Measurements from ENCODE around the gene CYP3A7.
"Not testable (repeated sequence)": the region's sequence is repeated elsewhere in the genome, so short reads cannot be mapped to it uniquely, and the experiment has no call there.

Gene CYP3A7

GRCh38 chr7:99748846-99749579 lies 14.0 kb upstream of the CYP3A7 start:
- no peak for DNase-seq (ENCODE audit: low read depth, low spot score)
- Histone ChIP-seq H3K4me3 (no peak overlapping the region), H3K27ac (no peak overlapping the region), H3K9ac (ENCODE audit: insufficient read length) (no peak overlapping the region), H3K9me3 (ENCODE audit: low read depth, low read length) (no peaks in the 10 kb centered on the region), H3K36me3 (ENCODE audit: insufficient read depth, low read length) (no peaks in the 10 kb centered on the region)
- TF ChIP-seq FOXP2 (optimal IDR thresholded peaks at IDR 0.05; ENCODE audit: control extremely low read depth, extremely low read length, insufficient read depth) (no peak), EZH2 (IDR thresholded peaks at IDR 0.05) (no peak), POLR2AphosphoS5 (IDR thresholded peaks at IDR 0.05; ENCODE audit: borderline replicate concordance, low read depth, low read length) (no peak)

- H3K9ac ChIP-seq (ENCODE audit: insufficient read length); H3K27ac ChIP-seq; DNase-seq (ENCODE audit: low read depth, low spot score); H3K4me3 ChIP-seq; H3K36me3 ChIP-seq (ENCODE audit: insufficient read depth, low read length); H3K9me3 ChIP-seq (ENCODE audit: low read depth, low read length): not testable (repeated sequence)
Measured at GRCh38 chr7:99746915-99747314, 11.9 kb upstream of the CYP3A7 start.

DNA sequence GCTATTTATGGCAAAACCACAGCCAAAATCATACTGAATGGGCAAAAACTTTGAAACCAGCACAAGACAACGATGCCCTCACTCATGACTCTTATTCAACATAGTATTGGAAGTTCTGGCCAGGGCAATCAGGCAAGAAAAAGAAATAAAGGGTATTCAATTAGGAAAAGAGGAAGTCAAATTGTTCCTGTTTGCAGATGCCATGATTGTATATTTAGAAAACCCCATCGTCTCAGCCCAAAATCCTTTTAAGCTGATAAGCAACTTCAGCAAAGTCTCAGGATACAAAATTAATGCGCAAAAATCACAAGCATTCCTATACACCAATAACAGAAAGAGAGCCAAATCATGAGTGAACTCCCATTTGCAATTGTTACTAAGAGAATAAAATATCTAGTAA lies 10.4 kb upstream of the CYP3A7 start:
- H3K36me3 ChIP-seq (ENCODE audit: insufficient read depth, low read length); H3K27ac ChIP-seq; H3K4me3 ChIP-seq; H3K9ac ChIP-seq (ENCODE audit: insufficient read length); H3K9me3 ChIP-seq (ENCODE audit: low read depth, low read length); DNase-seq (ENCODE audit: low read depth, low spot score): not testable (repeated sequence)

DNA sequence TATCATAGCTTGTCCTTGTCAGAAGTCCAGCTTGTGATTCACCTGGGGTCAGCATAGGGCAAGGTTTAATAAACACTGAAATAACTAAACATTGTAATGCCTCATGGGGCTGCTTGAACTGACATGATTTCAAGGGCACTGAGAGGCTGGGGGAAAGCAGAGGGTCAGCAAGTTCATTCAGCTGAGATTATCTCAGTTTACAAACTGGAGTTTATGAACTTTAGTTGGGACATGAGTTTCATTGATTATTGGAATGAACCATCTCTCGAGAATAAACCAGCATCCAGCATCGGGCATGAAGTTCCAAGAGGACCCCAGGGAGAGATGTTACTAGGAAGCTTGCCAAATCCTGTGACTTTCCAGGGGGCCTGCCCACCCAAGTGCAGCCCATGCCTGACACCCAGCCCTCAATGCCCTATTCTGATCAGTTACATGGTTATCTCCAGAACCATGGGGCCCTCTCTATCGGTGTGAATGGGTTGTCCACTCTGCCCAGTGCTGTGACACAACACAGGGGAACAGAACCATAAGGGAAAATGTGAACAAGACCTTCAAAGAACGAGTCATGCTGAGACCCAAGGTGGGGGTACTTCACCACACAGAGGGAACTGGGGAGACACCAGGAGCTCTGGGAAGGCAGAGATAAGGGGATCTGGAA lies 7.9 kb upstream of the CYP3A7 start:
- no peak overlapping the region for H3K27ac ChIP-seq
- DNase-seq (ENCODE audit: low read depth, low spot score): no peak
- TF ChIP-seq EZH2 (IDR thresholded peaks at IDR 0.05) (no peak), FOXP2 (optimal IDR thresholded peaks at IDR 0.05; ENCODE audit: control extremely low read depth, extremely low read length, insufficient read depth) (no peak), POLR2AphosphoS5 (IDR thresholded peaks at IDR 0.05; ENCODE audit: borderline replicate concordance, low read depth, low read length) (no peak)
- H3K36me3 ChIP-seq (ENCODE audit: insufficient read depth, low read length): no peaks in the 10 kb centered on the region
- H3K4me3 ChIP-seq: no peak overlapping the region
- no peak overlapping the region for H3K9ac ChIP-seq (ENCODE audit: insufficient read length)
- no peaks in the 10 kb centered on the region for H3K9me3 ChIP-seq (ENCODE audit: low read depth, low read length)

DNA sequence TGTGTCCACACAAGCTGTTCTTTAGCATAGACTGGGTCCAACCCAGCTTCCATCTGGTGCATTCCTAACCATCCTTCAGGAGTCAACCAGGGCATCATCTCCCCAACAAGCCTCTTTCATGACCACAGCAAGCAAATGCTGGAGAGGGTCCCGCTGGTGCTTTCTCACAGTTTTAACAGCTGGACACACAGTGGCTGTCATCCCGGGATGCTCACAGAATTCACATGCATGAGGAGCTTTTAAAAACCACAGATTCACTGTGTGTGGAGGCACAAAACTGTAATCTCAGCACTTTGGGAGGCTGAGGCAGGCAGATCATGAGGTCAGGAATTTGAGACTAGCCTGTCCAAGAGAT lies 6.4 kb upstream of the CYP3A7 start:
- Histone ChIP-seq H3K36me3 (ENCODE audit: insufficient read depth, low read length) (no peaks in the 10 kb centered on the region), H3K9ac (ENCODE audit: insufficient read length) (no peak overlapping the region), H3K9me3 (ENCODE audit: low read depth, low read length) (no peaks in the 10 kb centered on the region), H3K27ac (no peak overlapping the region), H3K4me3 (no peak overlapping the region)
- no peak for DNase-seq (ENCODE audit: low read depth, low spot score)
- TF ChIP-seq POLR2AphosphoS5 (IDR thresholded peaks at IDR 0.05; ENCODE audit: borderline replicate concordance, low read depth, low read length) (no peak), EZH2 (IDR thresholded peaks at IDR 0.05) (no peak), FOXP2 (optimal IDR thresholded peaks at IDR 0.05; ENCODE audit: control extremely low read depth, extremely low read length, insufficient read depth) (no peak)

- no peak overlapping the region for H3K27ac ChIP-seq
- no peak for DNase-seq (ENCODE audit: low read depth, low spot score)
Measured at GRCh38 chr7:99740573-99741440, 5.8 kb upstream of the CYP3A7 start.

DNA sequence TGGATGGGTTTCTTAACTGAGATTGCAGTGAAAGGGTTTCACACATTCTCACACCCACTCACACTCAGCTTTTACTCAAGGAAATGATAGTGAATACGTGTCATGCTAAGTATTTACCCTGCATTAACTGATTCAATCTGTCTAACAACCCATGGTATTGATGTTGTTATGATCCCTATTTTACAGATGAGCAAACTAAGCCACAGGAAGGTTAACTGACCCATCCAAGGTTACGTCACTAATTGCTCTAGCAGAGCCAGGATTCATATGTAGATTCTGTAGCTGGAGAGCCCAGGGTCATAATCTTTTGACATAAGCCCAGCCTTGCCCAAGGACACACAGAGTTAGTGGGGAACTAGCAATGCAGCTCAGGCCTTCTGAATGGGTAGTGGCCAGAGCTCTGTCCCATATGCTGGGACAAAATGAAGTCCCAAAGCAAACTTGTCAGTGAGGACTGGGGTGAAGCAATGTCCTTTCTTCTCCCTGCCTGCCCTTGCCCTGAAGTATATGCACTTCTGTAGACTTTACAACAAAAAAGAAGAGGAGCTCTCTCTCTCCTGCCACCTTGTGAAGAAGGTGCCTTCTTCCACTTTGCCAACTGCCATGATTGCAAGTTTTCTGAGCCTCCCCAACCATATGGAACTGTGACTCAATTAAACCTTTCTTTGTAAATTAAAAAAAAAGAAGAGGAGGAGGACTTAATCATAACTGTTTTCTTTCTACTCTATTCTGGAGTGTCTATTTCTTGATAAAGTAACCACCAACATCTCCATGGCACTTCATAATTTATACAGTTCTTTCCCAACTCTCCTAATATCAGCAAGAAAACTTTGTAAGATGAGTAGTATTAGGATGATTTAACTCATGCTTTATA lies 4.9 kb upstream of the CYP3A7 start:
- TF ChIP-seq FOXP2 (optimal IDR thresholded peaks at IDR 0.05; ENCODE audit: control extremely low read depth, extremely low read length, insufficient read depth) (no peak), POLR2AphosphoS5 (IDR thresholded peaks at IDR 0.05; ENCODE audit: borderline replicate concordance, low read depth, low read length) (no peak), EZH2 (IDR thresholded peaks at IDR 0.05) (no peak)
- no peak overlapping the region for H3K4me3 ChIP-seq

More at GRCh38 chr7:99740573-99741440, 5.8 kb upstream of the CYP3A7 start:
- TF ChIP-seq FOXP2 (optimal IDR thresholded peaks at IDR 0.05; ENCODE audit: control extremely low read depth, extremely low read length, insufficient read depth) (no peak), EZH2 (IDR thresholded peaks at IDR 0.05) (no peak), POLR2AphosphoS5 (IDR thresholded peaks at IDR 0.05; ENCODE audit: borderline replicate concordance, low read depth, low read length) (no peak)
- H3K9me3 ChIP-seq (ENCODE audit: low read depth, low read length): no peaks in the 10 kb centered on the region
- H3K9ac ChIP-seq (ENCODE audit: insufficient read length): no peak overlapping the region
- H3K4me3 ChIP-seq: no peak overlapping the region
- no peaks in the 10 kb centered on the region for H3K36me3 ChIP-seq (ENCODE audit: insufficient read depth, low read length)

GRCh38 chr7:99737726-99738125 lies 2.7 kb upstream of the CYP3A7 start:
- Histone ChIP-seq H3K9ac (ENCODE audit: insufficient read length) (no peak overlapping the region), H3K27ac (no peak overlapping the region), H3K9me3 (ENCODE audit: low read depth, low read length) (no peaks in the 10 kb centered on the region)

More for the DNA sequence above, 4.9 kb upstream of the CYP3A7 start:
- Histone ChIP-seq H3K9ac (ENCODE audit: insufficient read length) (no peak overlapping the region), H3K27ac (no peak overlapping the region), H3K36me3 (ENCODE audit: insufficient read depth, low read length) (no peaks in the 10 kb centered on the region), H3K9me3 (ENCODE audit: low read depth, low read length) (no peaks in the 10 kb centered on the region)
- no peak for DNase-seq (ENCODE audit: low read depth, low spot score)

GRCh38 chr7:99736667-99737066 lies 1.7 kb upstream of the CYP3A7 start:
- not testable (repeated sequence) for H3K9ac ChIP-seq (ENCODE audit: insufficient read length); H3K4me3 ChIP-seq; H3K9me3 ChIP-seq (ENCODE audit: low read depth, low read length); H3K36me3 ChIP-seq (ENCODE audit: insufficient read depth, low read length); H3K27ac ChIP-seq; DNase-seq (ENCODE audit: low read depth, low spot score)

More at GRCh38 chr7:99737726-99738125, 2.7 kb upstream of the CYP3A7 start:
- TF ChIP-seq FOXP2 (optimal IDR thresholded peaks at IDR 0.05; ENCODE audit: control extremely low read depth, extremely low read length, insufficient read depth) (no peak), EZH2 (IDR thresholded peaks at IDR 0.05) (no peak), POLR2AphosphoS5 (IDR thresholded peaks at IDR 0.05; ENCODE audit: borderline replicate concordance, low read depth, low read length) (no peak)
- Histone ChIP-seq H3K4me3 (no peak overlapping the region), H3K36me3 (ENCODE audit: insufficient read depth, low read length) (no peaks in the 10 kb centered on the region)
- DNase-seq (ENCODE audit: low read depth, low spot score): no peak
